Muscle of leg (tissue), 11 donors: ENCODE results near the gene TBC1D19. TPM values are rescaled to one million over a fixed set of nuclear protein-coding genes. Genes with fewer than 3 reads are reported as not detected.

Experiments
- DNase-seq: peaks from one replicate; pipeline ENCODE4 v3.0.0; 2013
- H3K27ac ChIP-seq: one replicate; pipeline ENCODE4 v1.5.1; 2013; ENCODE audit warnings: mild to moderate bottlenecking, low read length, control low read depth
- H3K27me3 ChIP-seq: one replicate; pipeline ENCODE4 v1.6.1; 2013; ENCODE audit warnings: low read length; ENCODE audit not compliant: control insufficient read depth, insufficient read depth
- H3K36me3 ChIP-seq: one replicate; pipeline ENCODE4 v1.6.1; 2013; ENCODE audit warnings: low read length; ENCODE audit not compliant: control insufficient read depth, insufficient read depth
- H3K4me1 ChIP-seq: one replicate; pipeline ENCODE4 v1.6.1; 2013; ENCODE audit warnings: low read length; ENCODE audit not compliant: control insufficient read depth, insufficient read depth
- H3K4me3 ChIP-seq: one replicate; pipeline ENCODE4 v1.5.1; 2013; ENCODE audit warnings: low read length, control low read depth
- H3K9me3 ChIP-seq: replicated peaks from 2 replicates; pipeline ENCODE4 v1.6.1; 2013; ENCODE audit warnings: low read depth, low read length; ENCODE audit not compliant: control insufficient read depth
- WGBS: methylation state at CpG from one replicate; pipeline ENCODE4 v1.1.5; 2013; ENCODE audit warnings: missing lambda C conversion rate; ENCODE audit not compliant: insufficient coverage; 5-methylcytosine and 5-hydroxymethylcytosine counted together
- polyA plus RNA-seq, 8 donors: library from polyadenylated mRNA; unstranded; fragments of 120-200 nt; gene quantifications; one replicate each; pipeline versions ENCODE4 v1.2.1 to v1.2.3, GENCODE V29; 2013; ENCODE audit warnings: inconsistent platforms in 1 of 8, low replicate concordance in 1 of 8; ENCODE audit not compliant: insufficient read length in 8 of 8, insufficient read depth in 1 of 8
- total RNA-seq: library from RNA; stranded (reverse); fragments of 120-200 nt; gene quantifications from one replicate; pipeline ENCODE4 v1.2.4, GENCODE V29; 2013

TBC1D19 gene
- total and polyA plus RNA-seq, 9 donors, result 7.7 to 17.5 (median 9.0) TPM

DNA sequence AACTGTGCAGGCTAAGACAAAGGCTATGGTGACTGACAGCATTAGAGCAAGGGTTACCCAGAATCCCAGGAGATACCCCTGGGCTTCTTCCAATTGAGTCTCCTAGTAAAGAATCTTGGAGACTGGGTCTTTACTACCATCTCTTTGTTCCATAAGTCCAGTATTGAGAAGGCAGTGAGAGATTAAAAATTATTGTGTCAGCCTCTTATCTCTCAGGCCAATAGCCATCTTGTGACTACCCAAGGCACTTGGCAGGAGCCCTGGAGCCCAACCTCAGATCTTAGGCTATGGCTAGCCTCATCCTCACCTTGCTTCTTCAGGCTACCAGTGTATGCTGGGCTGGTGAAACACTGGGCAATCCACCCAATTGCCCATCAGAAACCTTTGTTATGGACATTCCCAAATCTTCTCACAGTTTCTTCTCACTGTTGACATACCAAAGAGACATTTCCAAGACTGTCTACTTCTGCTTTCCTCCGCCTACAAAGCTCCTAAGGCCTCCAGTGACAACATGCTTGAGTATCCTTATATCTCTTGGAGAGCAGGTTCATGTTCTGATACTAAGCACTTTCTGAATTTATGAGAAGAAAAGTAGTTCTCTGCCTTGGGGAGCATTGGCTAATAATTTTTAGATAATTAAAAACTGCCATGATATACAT is 200.5 kb downstream of the TBC1D19 start:
- WGBS, result no CpG with 5 or more reads among the region's 1 CpG
- no peak for DNase-seq
- H3K36me3 ChIP-seq, result peaks cover 2% of the 10 kb centered on the region
- H3K27me3 ChIP-seq, result no peaks in the 10 kb centered on the region
- H3K27ac ChIP-seq, result no peak overlapping the region
- H3K4me3 ChIP-seq, result no peak overlapping the region
- peaks cover 24% of the 10 kb centered on the region for H3K4me1 ChIP-seq
- no peaks in the 10 kb centered on the region for H3K9me3 ChIP-seq

DNA sequence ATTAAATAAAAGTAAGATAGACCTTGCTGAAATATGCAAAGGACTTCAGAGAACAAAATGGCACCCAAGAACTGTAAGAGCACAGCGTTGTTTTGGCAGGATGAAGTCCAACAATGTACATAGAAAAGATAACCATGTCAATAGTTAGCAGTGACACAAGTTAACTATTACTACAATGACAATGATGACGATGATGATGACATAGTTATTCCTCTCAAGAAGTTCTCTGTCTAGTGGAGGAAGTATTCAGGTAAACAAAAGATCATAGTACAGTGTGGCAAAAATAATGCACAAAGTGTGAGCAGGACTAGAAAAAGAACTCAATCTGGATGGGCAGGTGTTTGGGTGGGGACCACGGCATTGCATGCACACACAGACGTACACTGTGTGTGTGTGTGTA is 201.4 kb downstream of the TBC1D19 start:
- Histone ChIP-seq H3K4me3 (no peak overlapping the region), H3K27ac (no peak overlapping the region), H3K27me3 (no peaks in the 10 kb centered on the region), H3K36me3 (peaks cover 2% of the 10 kb centered on the region), H3K4me1 (peaks cover 24% of the 10 kb centered on the region), H3K9me3 (no peaks in the 10 kb centered on the region)
- WGBS, result no CpG with 5 or more reads among the region's 4 CpGs
- DNase-seq, result no peak

DNA sequence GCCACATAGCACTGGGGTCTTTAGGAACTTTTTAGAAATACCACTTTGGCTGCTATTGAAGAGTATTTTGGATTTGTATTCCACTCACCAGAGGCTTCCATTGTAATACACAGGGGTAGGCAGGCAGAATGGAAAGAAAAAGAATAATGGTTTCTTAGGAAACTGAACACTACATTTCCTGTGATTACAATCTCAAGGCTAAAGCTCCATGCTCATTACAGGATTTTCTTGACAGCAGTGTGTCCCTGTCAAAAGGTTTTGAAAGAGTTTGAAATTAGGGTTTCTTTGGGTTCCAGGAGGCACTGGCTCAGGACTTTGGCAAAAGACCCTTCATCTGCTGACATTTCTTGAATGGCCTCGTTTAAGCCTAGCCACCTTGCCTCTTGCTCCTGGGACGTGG is 201.9 kb downstream of the TBC1D19 start:
- WGBS, result 35% methylated on average over 2 of the region's 2 CpGs
- H3K36me3 ChIP-seq, result peaks cover 2% of the 10 kb centered on the region
- no peaks in the 10 kb centered on the region for H3K9me3 ChIP-seq
- peaks cover 24% of the 10 kb centered on the region for H3K4me1 ChIP-seq
- no peak for DNase-seq
- no peaks in the 10 kb centered on the region for H3K27me3 ChIP-seq
- H3K27ac ChIP-seq, result peak overlapping the region; percentile 68
- H3K4me3 ChIP-seq, result no peak overlapping the region

DNA sequence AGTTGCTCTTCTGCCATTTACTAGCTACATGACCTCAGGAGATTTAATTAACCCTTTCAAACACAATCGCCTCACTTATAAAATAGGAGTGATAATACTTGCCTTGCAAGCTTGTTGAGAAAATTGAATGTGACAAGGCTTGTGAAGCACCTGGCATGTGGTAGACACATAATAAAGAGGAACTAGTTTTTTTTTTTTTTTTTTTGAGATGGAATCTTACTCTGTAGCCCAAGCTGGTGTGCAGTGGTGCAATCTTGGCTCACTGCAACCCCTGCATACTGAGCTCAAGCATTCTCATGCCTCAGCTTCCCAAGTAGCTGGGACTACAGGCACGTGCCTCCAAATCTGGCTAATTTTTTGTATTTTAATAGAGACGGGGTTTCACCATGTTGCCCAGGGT is 203.0 kb downstream of the TBC1D19 start:
- no CpG with 5 or more reads among the region's 3 CpGs for WGBS
- Histone ChIP-seq H3K27me3 (no peaks in the 10 kb centered on the region), H3K36me3 (peaks cover 2% of the 10 kb centered on the region), H3K9me3 (no peaks in the 10 kb centered on the region), H3K4me3 (no peak overlapping the region), H3K27ac (peak overlapping the region; percentile 83), H3K4me1 (peaks cover 29% of the 10 kb centered on the region)
- no peak for DNase-seq

DNA sequence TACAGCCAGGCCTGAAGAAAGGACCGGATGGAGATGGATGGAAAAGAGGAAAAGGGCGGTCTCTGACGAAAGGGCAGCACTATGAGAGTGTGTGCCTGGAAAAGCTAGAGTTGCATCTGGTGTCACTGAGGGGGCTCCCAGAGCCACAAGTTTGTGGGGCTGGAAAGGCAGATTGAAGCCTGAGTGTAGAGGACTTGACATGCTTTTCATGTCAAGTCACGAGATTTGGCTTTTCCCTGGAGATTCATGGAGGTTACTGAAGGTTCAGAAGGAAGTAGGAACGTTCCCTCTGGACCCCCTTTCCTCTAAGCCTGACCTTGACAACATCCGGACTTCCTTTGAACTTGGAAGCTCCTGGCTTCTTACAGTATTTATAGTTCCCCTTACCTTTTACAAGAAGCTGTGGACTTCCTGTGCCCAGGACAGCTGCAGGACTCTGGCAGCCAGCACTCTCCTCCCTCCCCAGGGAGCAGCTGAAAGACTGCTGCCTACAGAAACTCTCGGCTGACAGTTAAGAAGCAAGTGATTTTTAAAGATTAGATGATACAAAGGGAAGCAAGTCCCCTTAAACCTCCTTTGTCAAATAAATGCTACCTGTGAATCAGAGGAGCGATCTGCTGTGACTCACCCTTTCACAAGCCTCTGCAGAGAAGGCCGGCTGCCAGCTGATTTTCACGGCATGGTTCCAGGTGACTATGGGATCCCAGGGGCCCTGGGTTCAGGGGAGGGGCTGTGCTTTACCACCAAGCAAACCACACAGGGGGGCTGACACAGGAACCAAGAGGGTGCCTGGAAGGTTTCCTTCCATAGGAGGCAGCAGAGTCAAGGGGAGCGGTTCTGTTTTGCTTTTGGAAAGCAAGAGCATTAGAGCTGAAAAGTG is 203.8 kb downstream of the TBC1D19 start:
- no peaks in the 10 kb centered on the region for H3K9me3 ChIP-seq
- peaks cover 2% of the 10 kb centered on the region for H3K36me3 ChIP-seq
- H3K27ac ChIP-seq, result peak overlapping the region; percentile 83
- peaks cover 27% of the 10 kb centered on the region for H3K4me1 ChIP-seq
- DNase-seq, result peak; percentile 91
- H3K27me3 ChIP-seq, result no peaks in the 10 kb centered on the region
- peak overlapping the region; percentile 0 for H3K4me3 ChIP-seq
- 8% methylated on average over 6 of the region's 11 CpGs for WGBS

DNA sequence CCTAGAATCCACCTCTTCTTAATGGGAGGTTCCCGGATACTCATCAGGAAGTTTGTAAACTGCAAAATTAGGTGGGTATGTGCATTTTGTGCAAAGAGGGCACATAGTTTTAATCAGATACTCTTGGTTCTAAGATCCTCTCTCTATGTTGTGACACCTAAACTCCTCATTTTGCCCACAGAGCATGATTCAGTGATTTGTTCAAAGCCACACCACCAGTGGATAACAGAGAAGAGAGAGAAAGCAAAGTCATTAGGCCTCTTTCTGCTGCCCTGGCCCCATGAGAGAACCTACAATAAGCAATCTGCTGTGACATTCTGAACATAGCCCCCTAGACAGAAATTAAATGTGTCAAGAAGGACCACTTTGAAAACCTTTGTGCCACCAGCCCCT is 204.5 kb downstream of the TBC1D19 start:
- WGBS, result no CpG with 5 or more reads among the region's 1 CpG
- Histone ChIP-seq H3K27me3 (no peaks in the 10 kb centered on the region), H3K27ac (peak overlapping the region; percentile 83), H3K4me1 (peaks cover 27% of the 10 kb centered on the region), H3K36me3 (peaks cover 2% of the 10 kb centered on the region), H3K4me3 (peak overlapping the region; percentile 0), H3K9me3 (no peaks in the 10 kb centered on the region)
- DNase-seq, result no peak

DNA sequence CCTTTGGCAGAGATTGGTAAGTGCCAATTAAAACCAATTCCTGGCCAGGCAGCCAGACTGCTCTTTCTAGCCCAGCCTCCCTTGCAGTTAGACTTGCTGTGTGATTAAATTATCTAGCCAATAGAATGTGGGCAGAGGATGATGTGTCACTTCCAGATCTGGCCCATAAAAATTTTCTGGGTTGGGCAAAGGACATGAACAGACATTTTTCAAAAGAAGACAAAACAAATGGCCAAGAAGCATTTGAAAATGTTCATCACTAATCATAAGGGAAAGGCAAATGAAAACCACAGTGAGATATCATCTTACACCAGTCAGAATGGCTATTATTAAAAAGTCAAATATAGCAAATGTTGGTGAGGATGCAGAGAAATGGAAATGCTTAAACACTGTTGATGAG is 205.3 kb downstream of the TBC1D19 start:
- Histone ChIP-seq H3K9me3 (no peaks in the 10 kb centered on the region), H3K4me1 (peaks cover 27% of the 10 kb centered on the region), H3K4me3 (no peak overlapping the region), H3K36me3 (peaks cover 2% of the 10 kb centered on the region), H3K27ac (peak overlapping the region; percentile 83), H3K27me3 (no peaks in the 10 kb centered on the region)
- DNase-seq, result no peak

DNA sequence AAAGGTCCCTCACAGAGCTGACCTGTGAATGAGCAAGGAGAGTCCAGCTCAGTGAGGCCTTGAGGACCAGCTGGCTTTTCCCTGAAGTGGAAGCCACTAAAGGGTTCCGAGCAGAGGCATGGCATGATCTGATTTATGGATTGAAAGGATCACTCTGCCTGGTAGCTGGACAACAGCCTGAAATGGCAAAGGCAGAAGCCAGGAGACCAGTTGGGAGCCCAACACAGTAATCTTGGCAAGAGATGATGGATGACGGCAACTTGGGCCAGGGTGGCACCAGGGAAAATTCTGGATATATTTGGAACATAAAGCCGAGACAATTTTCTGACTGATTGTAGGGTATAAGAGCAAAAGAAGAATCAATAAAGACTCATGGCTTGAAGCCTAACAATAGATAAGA is 207.5 kb downstream of the TBC1D19 start:
- H3K27me3 ChIP-seq, result no peaks in the 10 kb centered on the region
- H3K4me1 ChIP-seq, result peaks cover 24% of the 10 kb centered on the region
- WGBS, result 76% methylated on average over 3 of the region's 3 CpGs
- H3K4me3 ChIP-seq, result no peak overlapping the region
- no peaks in the 10 kb centered on the region for H3K36me3 ChIP-seq
- no peak for DNase-seq
- no peak overlapping the region for H3K27ac ChIP-seq
- H3K9me3 ChIP-seq, result no peaks in the 10 kb centered on the region

DNA sequence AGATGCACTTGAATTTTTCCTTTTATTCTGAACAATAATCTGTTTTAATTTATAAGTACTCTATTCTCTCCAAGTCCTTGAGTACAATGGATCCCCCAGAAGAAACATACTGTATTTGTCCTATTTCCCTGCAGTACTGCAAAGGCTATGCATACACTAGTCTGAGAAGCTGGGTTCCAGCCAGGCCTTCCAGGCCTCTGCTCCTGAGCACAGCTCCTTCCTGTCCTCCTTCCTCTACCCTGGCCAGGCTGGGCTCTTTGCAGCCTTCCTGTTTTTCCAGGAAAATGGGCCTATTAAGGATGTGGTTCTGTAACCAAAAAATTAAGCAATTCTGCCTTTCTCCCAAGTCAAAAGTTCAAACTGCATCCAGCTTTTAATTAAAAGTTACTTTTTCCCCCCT is 208.8 kb downstream of the TBC1D19 start:
- Histone ChIP-seq H3K9me3 (no peaks in the 10 kb centered on the region), H3K4me3 (no peak overlapping the region), H3K27ac (no peak overlapping the region), H3K36me3 (no peaks in the 10 kb centered on the region), H3K4me1 (peaks cover 16% of the 10 kb centered on the region), H3K27me3 (no peaks in the 10 kb centered on the region)
- DNase-seq, result no peak

DNA sequence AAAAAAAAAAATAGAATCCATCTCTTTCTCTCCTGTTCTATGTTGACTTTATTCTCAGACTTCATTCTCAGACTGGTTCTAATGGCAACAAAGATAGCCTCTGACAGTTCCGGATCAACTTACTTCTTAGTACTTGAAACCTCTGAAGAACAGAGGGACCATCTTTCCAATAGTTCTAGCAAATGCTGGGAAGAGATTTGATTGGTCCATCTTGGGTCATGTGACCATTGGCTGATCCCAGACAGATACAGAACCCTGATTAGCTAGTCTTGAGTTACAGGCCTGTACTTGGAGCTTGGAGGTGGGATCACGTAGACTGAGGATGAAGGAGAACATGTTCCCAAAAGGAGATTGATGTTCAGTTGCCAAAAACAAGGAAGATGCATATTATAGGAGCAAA is 209.9 kb downstream of the TBC1D19 start:
- H3K4me3 ChIP-seq, result no peak overlapping the region
- H3K9me3 ChIP-seq, result no peaks in the 10 kb centered on the region
- WGBS, result no CpG with 5 or more reads among the region's 2 CpGs
- H3K27ac ChIP-seq, result no peak overlapping the region
- no peak for DNase-seq
- H3K4me1 ChIP-seq, result peaks cover 5% of the 10 kb centered on the region
- no peaks in the 10 kb centered on the region for H3K36me3 ChIP-seq
- no peaks in the 10 kb centered on the region for H3K27me3 ChIP-seq
